NB4 (cell line): ENCODE results near the gene CHST9.

Source experiments
- DNase-seq: peaks from one replicate; pipeline ENCODE4 v3.0.0; 2010; ENCODE audit warnings: low read depth
- H3K4me3 ChIP-seq: one replicate; pipeline ENCODE4 v1.5.1; 2011; ENCODE audit warnings: mild to moderate bottlenecking, low read depth, low read length, moderate library complexity
- CTCF ChIP-seq: IDR thresholded peaks from one replicate; pipeline ENCODE4 v1.5.1; 2012; ENCODE audit warnings: low read depth, low read length
- MYC ChIP-seq: IDR thresholded peaks from 2 replicates; pipeline ENCODE4 v1.6.1; 2011; ENCODE audit warnings: low read depth, low read length
- POLR2A ChIP-seq: IDR thresholded peaks from 2 replicates; pipeline ENCODE4 v1.6.1; 2011; ENCODE audit warnings: mild to moderate bottlenecking; ENCODE audit not compliant: insufficient read length; ENCODE audit errors: extremely low read depth
- TF ChIP-seq, protein P1 (sequence below): IDR thresholded peaks from 2 replicates; pipeline ENCODE4 v1.6.1; 2011; ENCODE audit warnings: low read depth, low read length

CHST9 gene

DNA sequence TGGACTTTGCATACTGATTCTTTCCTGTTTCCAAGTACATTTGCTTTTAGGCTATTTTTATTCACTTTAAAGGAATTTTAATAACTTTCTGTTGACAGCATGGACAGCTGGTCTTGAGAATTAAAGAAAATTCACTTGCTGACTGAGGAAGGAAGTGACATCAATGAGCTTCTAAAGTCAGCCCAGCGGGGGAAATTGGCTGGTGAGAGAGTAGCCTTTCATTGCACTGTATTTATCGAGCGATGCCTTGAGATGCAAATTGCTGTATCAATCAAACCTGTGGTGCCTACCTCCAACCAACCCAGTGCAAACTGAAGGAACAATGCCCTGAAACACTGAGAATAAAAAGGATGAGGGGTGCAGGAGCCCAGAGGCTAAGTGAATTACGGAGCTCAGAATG, 228.2 kb downstream of the CHST9 start:
- TF ChIP-seq POLR2A (no peak), CTCF (no peak), MYC (no peak)
- TF ChIP-seq, protein P1, sequence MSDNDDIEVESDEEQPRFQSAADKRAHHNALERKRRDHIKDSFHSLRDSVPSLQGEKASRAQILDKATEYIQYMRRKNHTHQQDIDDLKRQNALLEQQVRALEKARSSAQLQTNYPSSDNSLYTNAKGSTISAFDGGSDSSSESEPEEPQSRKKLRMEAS, result no peak
- no peak for DNase-seq
- H3K4me3 ChIP-seq, result no peak overlapping the region

DNA sequence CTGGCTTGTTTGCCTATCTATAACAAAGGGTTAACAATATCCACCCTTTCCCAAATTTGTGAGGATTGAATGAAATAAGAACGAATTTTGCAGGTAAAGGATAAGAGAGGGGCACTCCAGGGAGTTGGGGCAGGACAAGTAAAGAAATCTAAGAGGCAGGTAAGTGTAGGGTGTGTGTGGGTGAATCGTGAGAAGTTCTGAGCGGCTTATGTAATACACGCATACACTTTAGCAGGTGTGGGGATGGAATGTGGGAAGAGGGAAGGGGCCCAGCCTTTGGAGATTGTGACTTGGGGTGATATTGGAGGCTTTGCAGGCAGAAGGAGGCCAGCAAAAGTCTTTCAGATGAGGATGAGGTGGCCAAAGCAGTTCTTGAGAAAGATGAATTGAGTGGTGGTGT, 236.4 kb downstream of the CHST9 start:
- TF ChIP-seq MYC (no peak), CTCF (no peak), POLR2A (no peak)
- TF ChIP-seq, protein P1, result no peak
- no peak overlapping the region for H3K4me3 ChIP-seq
- no peak for DNase-seq

GRCh38 chr18:26943906-26944305, 241.2 kb downstream of the CHST9 start:
- TF ChIP-seq MYC (no peak), POLR2A (no peak), CTCF (no peak)
- TF ChIP-seq, protein P1, result no peak
- no peak for DNase-seq

GRCh38 chr18:26941584-26941983, 243.5 kb downstream of the CHST9 start:
- TF ChIP-seq MYC (no peak), CTCF (no peak), POLR2A (no peak)
- TF ChIP-seq, protein P1, result no peak
- DNase-seq, result no peak
- no peak overlapping the region for H3K4me3 ChIP-seq

More at GRCh38 chr18:26943906-26944305, 241.2 kb downstream of the CHST9 start:
- H3K4me3 ChIP-seq, result no peak overlapping the region

GRCh38 chr18:26940744-26941398, 244.2 kb downstream of the CHST9 start:
- DNase-seq, result no peak
- H3K4me3 ChIP-seq, result no peak overlapping the region
- TF ChIP-seq POLR2A (no peak), MYC (no peak)

DNA sequence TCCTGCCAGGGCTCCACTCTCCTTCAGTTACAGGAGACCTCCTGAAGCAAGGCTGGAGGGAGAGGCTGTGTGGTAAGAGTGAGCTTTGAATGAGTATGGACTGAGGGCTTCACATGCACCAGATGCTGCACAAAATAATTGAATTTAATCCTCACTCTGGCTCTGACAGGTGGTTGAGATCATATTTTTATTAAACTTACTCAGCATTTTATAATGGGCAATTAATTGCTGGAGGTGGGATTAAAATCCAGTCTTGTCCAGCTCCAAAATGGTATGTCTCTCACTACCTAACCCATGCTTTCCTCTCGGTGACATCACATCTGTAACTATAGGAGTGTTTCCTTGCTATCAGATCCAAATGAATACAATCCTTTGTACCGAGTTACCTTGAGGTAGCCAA, 253.4 kb downstream of the CHST9 start:
- no peak overlapping the region for H3K4me3 ChIP-seq
- DNase-seq, result no peak
- TF ChIP-seq POLR2A, result no peak
- TF ChIP-seq CTCF, result no peak
- TF ChIP-seq MYC, result no peak
- TF ChIP-seq, protein P1, result no peak
